Stimulated activated memory B cell treated with anti-CD40 and anti-IgM and Interleukin-4, amounts not matched to agents 10 μg/mL and 1 μg/mL and 100 μg/mL, for 72 hours (primary cell): ENCODE results near the gene JAZF1.

ENCODE experiments used
- ATAC-seq: fragments of 150-1000 bp; cut with Tn5 transposase; 2 replicates; pipeline ENCODE4 v1.10.0; 2021
- H3K27ac Mint-ChIP-seq: one replicate; pipeline ENCODE4 v1.8.0; 2022; ENCODE audit warnings: mild to moderate bottlenecking, mixed read lengths
- H3K27me3 Mint-ChIP-seq: one replicate; pipeline ENCODE4 v1.8.0; 2022; ENCODE audit warnings: mixed read lengths
- H3K36me3 Mint-ChIP-seq: one replicate; pipeline ENCODE4 v1.8.0; 2022; ENCODE audit warnings: mixed read lengths
- H3K4me1 Mint-ChIP-seq: one replicate; pipeline ENCODE4 v1.8.0; 2022; ENCODE audit warnings: mixed read lengths
- H3K4me3 Mint-ChIP-seq: one replicate; pipeline ENCODE4 v1.8.0; 2022; ENCODE audit warnings: mild to moderate bottlenecking, moderate library complexity, mixed read lengths
- H3K9me3 Mint-ChIP-seq: one replicate; pipeline ENCODE4 v1.8.0; 2022; ENCODE audit warnings: mixed read lengths

JAZF1 gene

DNA sequence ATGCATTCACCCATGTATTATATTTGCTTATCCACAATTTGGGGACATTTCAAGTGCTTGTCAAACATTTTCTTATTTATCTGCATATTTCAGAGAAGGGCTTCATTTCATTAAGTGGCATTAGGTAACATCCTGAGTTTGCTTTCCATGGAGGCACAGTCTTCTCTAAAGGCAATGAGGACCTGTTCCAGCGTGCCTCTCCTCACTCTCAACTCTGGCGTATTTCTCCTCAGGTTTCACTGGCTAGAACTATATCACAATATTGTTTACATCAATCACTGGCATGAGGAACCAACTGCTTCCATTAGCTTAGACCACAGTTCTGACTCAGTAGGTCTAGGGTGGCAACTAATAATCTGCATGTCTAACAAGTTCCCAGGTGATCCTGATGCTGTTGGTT is 263.5 kb downstream of the JAZF1 start:
- H3K27ac Mint-ChIP-seq = no peak overlapping the region
- no peaks in the 10 kb centered on the region for H3K27me3 Mint-ChIP-seq
- peaks cover 19% of the 10 kb centered on the region for H3K4me1 Mint-ChIP-seq
- H3K36me3 Mint-ChIP-seq = peaks cover 17% of the 10 kb centered on the region
- no peak for ATAC-seq
- no peak overlapping the region for H3K4me3 Mint-ChIP-seq
- H3K9me3 Mint-ChIP-seq = no peaks in the 10 kb centered on the region

- ATAC-seq = no peak
- Mint-ChIP-seq H3K36me3 (peaks cover 21% of the 10 kb centered on the region), H3K9me3 (no peaks in the 10 kb centered on the region), H3K27ac (no peak overlapping the region), H3K27me3 (no peaks in the 10 kb centered on the region), H3K4me3 (no peak overlapping the region), H3K4me1 (peaks cover 17% of the 10 kb centered on the region)
Observed at GRCh38 chr7:27916372-27916771, 264.2 kb downstream of the JAZF1 start.

DNA sequence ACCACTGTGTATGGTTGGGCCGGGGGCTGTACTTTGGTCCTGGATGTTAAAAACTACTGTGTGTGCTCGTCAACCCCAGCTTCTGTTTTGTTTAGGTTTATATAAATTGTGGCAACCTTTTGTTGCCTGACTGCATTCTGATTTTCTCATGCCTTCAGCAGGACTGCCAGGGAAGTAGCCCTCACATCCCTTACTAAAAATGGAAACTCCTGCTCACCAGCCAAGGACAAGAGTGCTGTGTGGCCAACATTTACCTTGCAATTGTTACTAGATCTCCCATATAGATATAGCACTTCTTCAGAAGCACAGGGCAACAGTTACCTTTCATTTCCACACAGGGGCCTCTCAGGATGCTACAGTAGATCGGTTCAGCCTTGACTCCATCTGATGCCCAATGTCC is 266.2 kb downstream of the JAZF1 start:
- H3K4me1 Mint-ChIP-seq = peaks cover 11% of the 10 kb centered on the region
- H3K4me3 Mint-ChIP-seq = no peak overlapping the region
- H3K9me3 Mint-ChIP-seq = no peaks in the 10 kb centered on the region
- ATAC-seq = no peak
- peaks cover 22% of the 10 kb centered on the region for H3K36me3 Mint-ChIP-seq
- no peaks in the 10 kb centered on the region for H3K27me3 Mint-ChIP-seq
- H3K27ac Mint-ChIP-seq = no peak overlapping the region

DNA sequence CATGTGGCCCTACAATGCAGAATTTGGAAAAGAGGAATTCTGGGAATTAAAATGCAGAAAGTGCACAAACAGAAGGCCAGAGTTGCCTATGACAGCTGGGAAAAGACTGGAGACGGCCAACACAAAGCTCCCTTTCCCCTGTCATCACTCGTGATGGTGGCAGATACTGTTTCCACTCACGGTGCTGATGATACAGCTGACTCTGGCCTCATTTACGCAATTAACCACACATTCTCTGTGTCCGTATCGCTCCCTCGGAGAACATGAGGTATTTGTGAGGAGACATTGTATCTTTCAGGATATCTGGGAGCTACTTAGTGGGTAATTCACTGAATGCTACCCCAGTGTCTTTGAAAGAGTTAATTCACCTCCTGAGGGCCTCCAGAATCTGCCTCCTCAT is 267.8 kb downstream of the JAZF1 start:
- no peak for ATAC-seq
- Mint-ChIP-seq H3K27me3 (no peaks in the 10 kb centered on the region), H3K4me1 (peaks cover 12% of the 10 kb centered on the region), H3K9me3 (no peaks in the 10 kb centered on the region), H3K36me3 (peaks cover 22% of the 10 kb centered on the region), H3K27ac (no peak overlapping the region), H3K4me3 (no peak overlapping the region)

GRCh38 chr7:27911920-27912319 is 268.7 kb downstream of the JAZF1 start:
- no peaks in the 10 kb centered on the region for H3K9me3 Mint-ChIP-seq
- peaks cover 17% of the 10 kb centered on the region for H3K36me3 Mint-ChIP-seq
- no peak for ATAC-seq
- no peaks in the 10 kb centered on the region for H3K27me3 Mint-ChIP-seq
- H3K27ac Mint-ChIP-seq = no peak overlapping the region
- no peak overlapping the region for H3K4me3 Mint-ChIP-seq
- peaks cover 19% of the 10 kb centered on the region for H3K4me1 Mint-ChIP-seq

DNA sequence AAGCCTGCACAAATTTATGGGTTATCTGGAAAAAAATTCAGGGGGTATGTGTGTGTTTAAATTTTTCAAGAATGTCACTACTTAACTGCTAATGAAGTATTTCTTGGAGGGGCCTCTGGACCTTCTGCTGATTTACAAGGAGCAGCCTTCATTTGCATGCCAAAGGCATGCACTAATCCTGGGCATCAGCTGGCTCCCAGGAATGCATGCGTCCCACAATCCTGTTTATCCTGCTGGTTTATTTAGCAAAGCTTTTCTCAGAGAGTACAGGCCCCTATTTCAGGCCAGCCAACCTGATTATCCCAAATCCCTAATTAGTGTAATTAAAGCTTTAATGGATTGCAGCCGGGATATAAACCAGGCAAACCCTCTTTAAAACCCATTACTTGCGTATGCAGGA is 270.3 kb downstream of the JAZF1 start:
- H3K27ac Mint-ChIP-seq = no peak overlapping the region
- no peaks in the 10 kb centered on the region for H3K9me3 Mint-ChIP-seq
- H3K36me3 Mint-ChIP-seq = peaks cover 9% of the 10 kb centered on the region
- peaks cover 25% of the 10 kb centered on the region for H3K4me1 Mint-ChIP-seq
- H3K27me3 Mint-ChIP-seq = no peaks in the 10 kb centered on the region
- no peak overlapping the region for H3K4me3 Mint-ChIP-seq
- no peak for ATAC-seq

- H3K27ac Mint-ChIP-seq = peak overlapping the region; percentile 19
- H3K36me3 Mint-ChIP-seq = peaks cover 7% of the 10 kb centered on the region
- H3K9me3 Mint-ChIP-seq = no peaks in the 10 kb centered on the region
- no peak overlapping the region for H3K4me3 Mint-ChIP-seq
- no peaks in the 10 kb centered on the region for H3K27me3 Mint-ChIP-seq
- ATAC-seq = no peak
- H3K4me1 Mint-ChIP-seq = peaks cover 31% of the 10 kb centered on the region
Observed at GRCh38 chr7:27908534-27909165, 271.9 kb downstream of the JAZF1 start.

DNA sequence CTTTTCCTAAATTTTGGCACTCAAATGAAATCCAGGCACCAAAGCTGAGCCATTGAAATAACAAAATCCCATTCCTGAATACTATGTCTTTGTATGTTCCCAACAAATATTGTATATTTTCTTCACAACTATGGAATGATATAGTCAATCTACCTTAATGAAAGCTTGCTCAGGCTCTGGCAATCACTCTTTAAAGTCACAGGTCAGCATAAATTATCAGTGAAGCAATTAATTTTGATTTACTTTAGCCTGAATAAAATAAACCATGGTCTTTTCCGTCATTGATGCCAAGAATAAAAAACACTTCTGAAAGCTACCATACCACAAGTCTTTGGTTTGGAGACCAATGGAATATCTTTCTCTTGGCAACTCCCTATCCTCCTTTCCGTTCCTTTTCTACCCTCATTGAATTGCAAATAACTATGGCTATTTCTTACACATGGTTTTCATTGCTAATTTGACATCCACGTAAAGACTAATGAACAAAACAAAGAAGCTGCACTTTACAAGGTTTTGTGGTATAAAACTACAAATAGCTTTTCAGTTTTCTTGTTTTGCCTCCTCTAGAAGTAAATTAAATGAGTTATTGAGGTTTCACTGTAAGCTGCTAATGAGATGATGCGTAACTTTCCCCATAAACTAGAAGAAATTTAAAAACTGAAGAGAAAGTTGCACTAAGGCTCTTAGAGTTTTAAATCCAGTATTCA is 274.1 kb downstream of the JAZF1 start:
- ATAC-seq = no peak
- no peak overlapping the region for H3K4me3 Mint-ChIP-seq
- no peaks in the 10 kb centered on the region for H3K9me3 Mint-ChIP-seq
- no peaks in the 10 kb centered on the region for H3K27me3 Mint-ChIP-seq
- peaks cover 3% of the 10 kb centered on the region for H3K36me3 Mint-ChIP-seq
- peak overlapping the region; percentile 17 for H3K27ac Mint-ChIP-seq
- H3K4me1 Mint-ChIP-seq = peaks cover 38% of the 10 kb centered on the region

DNA sequence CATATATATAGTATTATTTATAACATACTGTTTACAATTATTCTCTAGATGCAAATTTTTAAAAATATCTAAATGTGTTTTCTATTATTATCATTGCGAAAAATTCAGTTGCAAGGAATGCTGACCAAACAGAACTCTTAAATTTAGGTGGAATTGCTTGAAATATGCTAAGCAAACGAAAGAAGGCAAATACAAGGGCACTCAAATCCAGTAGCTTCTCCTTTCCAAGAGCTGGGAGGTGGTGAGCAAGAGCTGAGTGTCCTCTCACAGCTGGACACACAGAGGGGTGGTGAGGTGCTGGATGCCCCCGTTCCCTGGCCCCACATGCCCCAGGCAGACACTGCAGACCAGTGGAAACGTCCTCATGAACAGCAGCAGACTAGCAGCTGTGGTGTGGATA is 274.6 kb downstream of the JAZF1 start:
- no peaks in the 10 kb centered on the region for H3K9me3 Mint-ChIP-seq
- H3K4me1 Mint-ChIP-seq = peaks cover 43% of the 10 kb centered on the region
- H3K27ac Mint-ChIP-seq = peak overlapping the region; percentile 17
- ATAC-seq = no peak
- H3K36me3 Mint-ChIP-seq = no peaks in the 10 kb centered on the region
- H3K27me3 Mint-ChIP-seq = no peaks in the 10 kb centered on the region
- no peak overlapping the region for H3K4me3 Mint-ChIP-seq

DNA sequence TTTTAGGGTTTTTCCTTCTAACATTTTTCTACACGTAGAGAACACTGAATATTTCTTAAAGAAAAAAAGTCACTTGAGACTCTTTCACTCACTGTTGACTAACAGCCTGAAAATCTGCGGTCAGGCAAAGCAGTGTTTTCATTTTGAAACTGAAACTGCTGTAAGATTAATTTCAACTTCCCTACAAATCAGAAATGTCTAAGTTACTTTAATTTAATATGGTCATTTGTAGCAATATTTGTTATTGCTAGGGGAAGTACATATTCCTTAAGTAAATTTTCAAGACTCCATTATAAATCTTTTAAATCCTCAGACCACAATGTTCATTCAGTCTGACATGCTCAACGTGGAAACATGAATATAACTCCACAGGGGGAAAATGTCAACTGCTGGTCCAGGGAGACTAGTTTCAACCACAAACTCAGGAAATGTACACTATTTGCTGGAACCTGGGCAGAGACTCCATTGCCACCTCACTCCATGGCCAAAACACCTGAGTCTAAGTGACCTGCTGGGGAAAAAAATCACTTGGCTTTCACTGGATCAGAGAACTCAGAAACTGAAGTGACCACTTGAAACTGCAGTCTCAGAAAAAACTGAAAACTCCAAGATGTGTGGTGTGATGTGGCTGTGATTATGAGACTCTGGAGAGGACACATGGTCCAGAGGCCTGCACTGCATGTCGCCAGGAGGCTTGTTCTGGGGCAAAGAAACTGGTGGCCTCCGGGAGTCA is 279.4 kb downstream of the JAZF1 start:
- Mint-ChIP-seq H3K4me3 (no peak overlapping the region), H3K27ac (peak overlapping the region; percentile 24), H3K9me3 (no peaks in the 10 kb centered on the region), H3K36me3 (peaks cover 5% of the 10 kb centered on the region), H3K27me3 (no peaks in the 10 kb centered on the region), H3K4me1 (peaks cover 40% of the 10 kb centered on the region)
- peak; percentile 85 for ATAC-seq

DNA sequence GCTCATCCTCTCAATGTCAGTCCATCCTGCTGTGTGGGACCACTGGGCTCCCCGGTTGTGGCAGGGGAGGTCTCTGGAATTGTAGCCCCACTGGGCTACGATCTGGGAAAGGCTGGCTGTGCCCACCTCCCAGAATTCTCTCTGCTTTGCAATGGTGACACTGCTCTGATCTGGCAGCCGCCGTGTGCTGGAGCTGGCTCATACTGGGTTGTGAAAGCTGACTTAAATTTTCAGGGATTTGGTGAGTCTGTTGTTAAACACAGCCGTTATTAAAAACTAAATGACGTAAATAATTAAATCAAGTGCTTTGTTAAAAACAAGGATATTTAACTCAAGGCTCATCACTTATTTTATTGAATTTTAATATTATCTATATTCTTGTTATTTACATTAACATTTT is 280.6 kb downstream of the JAZF1 start:
- H3K4me3 Mint-ChIP-seq = no peak overlapping the region
- no peaks in the 10 kb centered on the region for H3K27me3 Mint-ChIP-seq
- H3K27ac Mint-ChIP-seq = no peak overlapping the region
- no peaks in the 10 kb centered on the region for H3K9me3 Mint-ChIP-seq
- no peak for ATAC-seq
- H3K36me3 Mint-ChIP-seq = peaks cover 5% of the 10 kb centered on the region
- peaks cover 50% of the 10 kb centered on the region for H3K4me1 Mint-ChIP-seq

GRCh38 chr7:27899601-27900000 is 281.0 kb downstream of the JAZF1 start:
- ATAC-seq = no peak
- H3K9me3 Mint-ChIP-seq = no peaks in the 10 kb centered on the region
- H3K36me3 Mint-ChIP-seq = peaks cover 6% of the 10 kb centered on the region
- H3K4me3 Mint-ChIP-seq = no peak overlapping the region
- H3K27ac Mint-ChIP-seq = no peak overlapping the region
- H3K4me1 Mint-ChIP-seq = peaks cover 50% of the 10 kb centered on the region
- no peaks in the 10 kb centered on the region for H3K27me3 Mint-ChIP-seq

GRCh38 chr7:27897441-27897847 is 283.2 kb downstream of the JAZF1 start:
- ATAC-seq = no peak
- no peak overlapping the region for H3K27ac Mint-ChIP-seq
- H3K27me3 Mint-ChIP-seq = no peaks in the 10 kb centered on the region
- no peaks in the 10 kb centered on the region for H3K9me3 Mint-ChIP-seq
- H3K4me3 Mint-ChIP-seq = no peak overlapping the region
- peaks cover 26% of the 10 kb centered on the region for H3K36me3 Mint-ChIP-seq
- H3K4me1 Mint-ChIP-seq = peaks cover 39% of the 10 kb centered on the region

DNA sequence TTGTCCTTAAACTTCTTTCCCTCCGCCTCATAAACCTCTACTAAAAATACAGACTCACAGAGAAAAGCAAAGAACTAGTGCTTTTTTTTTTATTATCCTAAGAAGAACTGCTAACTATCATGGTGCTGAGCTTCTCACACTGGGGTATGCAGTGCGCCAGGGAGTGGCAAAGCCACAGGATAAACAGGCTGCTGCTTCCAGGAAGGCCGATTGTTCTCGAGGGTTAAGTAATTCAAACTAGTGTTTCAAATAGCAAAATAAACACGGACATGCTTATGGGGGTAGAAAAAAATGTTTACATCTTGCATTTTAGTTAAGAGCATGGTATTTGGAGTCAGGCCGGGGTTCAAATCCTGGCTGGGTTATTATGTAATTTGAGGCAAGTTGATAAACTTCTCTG is 283.6 kb downstream of the JAZF1 start:
- no peak overlapping the region for H3K4me3 Mint-ChIP-seq
- ATAC-seq = no peak
- peaks cover 26% of the 10 kb centered on the region for H3K36me3 Mint-ChIP-seq
- H3K27ac Mint-ChIP-seq = no peak overlapping the region
- H3K27me3 Mint-ChIP-seq = no peaks in the 10 kb centered on the region
- no peaks in the 10 kb centered on the region for H3K9me3 Mint-ChIP-seq
- H3K4me1 Mint-ChIP-seq = peaks cover 39% of the 10 kb centered on the region

GRCh38 chr7:27895551-27895950 is 285.0 kb downstream of the JAZF1 start:
- Mint-ChIP-seq H3K9me3 (no peaks in the 10 kb centered on the region), H3K27ac (peak overlapping the region; percentile 20), H3K36me3 (peaks cover 26% of the 10 kb centered on the region), H3K27me3 (no peaks in the 10 kb centered on the region), H3K4me3 (no peak overlapping the region), H3K4me1 (peaks cover 32% of the 10 kb centered on the region)
- ATAC-seq = no peak
